Kidney glomerular epithelial cell (primary cell): ENCODE measurements around the gene SCAI.
"Not testable (repeated sequence)": the region's sequence is repeated elsewhere in the genome, so short reads cannot be mapped to it uniquely, and the experiment has no call there.

Source experiments
- DNase-seq: peaks from one replicate; lab custom pipeline; 2025; lab: John Stamatoyannopoulos, UW

The SCAI gene

DNA sequence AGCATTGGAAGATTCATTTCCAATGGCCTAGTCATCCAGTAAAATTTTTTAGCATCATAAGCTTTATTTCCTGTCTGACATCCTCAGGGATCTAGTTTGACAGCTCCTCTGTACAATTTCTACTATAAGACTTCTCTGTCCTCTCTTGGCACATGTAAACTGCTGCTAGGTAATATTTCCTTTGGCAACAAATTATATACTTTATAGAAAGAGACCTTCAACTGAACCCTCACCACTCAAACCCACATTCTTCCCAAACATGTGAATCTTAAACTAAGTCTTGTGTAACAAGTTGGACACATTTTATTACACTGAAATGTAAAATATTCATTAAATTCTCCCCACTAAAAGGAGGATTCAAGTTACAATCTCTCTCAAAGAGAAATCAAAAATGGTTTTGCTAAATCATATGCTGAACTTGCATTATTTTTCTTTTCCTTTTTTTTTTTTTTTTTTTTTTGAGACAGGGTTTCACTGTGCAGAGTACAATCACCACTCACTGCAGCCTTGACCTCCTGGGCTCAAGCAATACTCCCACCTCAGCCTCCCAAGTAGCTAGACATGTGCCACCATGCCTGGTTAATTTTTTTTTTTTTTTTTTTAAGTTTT, 36.9 kb downstream of the SCAI start:
- DNase-seq, result no peak

DNA sequence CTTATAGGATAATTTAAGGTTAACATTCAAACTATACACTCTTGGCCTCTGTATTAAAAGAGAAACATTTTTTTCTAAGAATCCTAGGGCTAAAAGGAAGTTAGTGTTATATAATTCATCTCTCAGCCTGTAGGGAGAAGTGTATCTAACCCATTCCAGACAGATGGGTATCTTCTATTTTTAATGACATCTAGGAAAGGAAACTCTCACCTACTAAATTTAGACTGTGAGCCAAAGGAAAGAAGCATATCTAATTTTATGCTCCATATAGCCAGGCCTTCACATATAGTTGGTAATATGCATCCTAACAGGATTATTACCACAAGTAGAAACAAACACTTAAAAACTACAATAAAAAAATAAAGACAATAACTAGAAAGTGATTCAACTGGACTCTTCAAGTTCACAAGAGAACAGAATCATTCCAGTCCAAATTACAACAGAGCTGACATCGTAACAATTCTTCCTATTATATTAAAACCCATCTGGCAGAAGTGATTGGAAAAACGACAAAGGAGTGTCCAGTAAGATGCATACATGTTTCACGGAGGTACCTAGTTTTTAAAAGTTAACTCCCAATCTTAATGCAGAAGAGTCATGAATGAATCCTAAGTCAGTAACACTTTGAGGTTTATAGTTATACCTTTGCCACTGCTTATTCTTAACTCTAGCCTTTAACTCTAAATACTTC, 39.4 kb downstream of the SCAI start:
- DNase-seq, result no peak

GRCh38 chr9:125103021-125103420, 40.3 kb downstream of the SCAI start:
- DNase-seq, result no peak

DNA sequence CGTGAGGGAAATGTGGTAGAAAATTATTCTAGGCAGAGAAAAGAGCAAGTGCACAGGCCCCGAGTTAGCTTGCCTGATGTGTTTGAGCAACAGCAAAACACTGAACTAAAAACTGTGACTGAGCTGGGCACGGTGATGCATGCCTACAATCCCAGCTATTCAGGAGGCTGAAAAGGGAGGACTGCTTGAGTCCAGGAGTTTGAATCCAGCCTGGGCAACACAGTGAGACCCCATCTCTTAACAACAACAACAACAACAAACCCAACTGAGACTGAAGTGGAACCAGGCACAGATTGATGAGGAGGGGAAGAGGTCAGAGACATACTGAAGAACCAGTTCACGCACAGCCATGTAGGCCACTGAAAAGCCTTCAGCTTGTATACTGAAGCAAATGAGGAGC, 42.5 kb downstream of the SCAI start:
- no peak for DNase-seq

DNA sequence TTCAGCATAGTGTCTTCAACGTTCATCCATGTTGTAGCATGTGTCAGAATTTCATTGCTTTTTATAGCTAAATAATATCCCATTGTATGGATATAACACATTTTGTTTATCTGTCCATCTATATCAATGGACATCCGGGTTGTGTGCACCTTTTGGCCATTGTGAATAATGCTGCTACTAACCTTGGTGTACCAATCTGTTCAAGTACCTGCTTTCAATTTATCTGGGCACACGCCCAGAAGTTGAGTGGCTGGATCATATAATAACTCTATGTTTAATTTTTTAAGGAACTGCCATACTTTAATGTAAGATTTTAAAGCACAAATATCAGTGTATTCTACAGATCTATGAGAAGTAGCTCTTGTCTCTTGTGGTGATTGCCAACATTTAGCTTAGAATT, 43.5 kb downstream of the SCAI start:
- no peak for DNase-seq

- no peak for DNase-seq
These were observed 47.4 kb downstream of the SCAI start for GRCh38 chr9:125095821-125096443.

DNA sequence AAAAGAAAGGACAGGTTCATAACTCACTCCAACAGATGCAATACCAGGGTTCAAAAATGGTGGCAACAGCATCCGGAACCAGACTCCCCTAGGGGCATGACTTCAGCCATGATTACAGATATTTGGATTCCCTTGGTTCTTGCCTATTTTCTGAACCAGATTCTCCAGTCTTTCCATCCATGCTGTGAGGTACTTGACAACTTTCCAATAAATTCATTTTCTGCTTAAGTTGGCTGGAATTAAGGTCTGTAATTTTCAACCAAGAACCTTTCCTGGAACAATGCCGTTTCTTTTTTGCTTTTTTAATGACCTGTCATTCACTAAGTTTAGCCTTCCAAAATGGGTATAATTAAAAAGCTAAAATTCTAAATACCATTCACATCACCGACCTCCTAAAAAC, 52.2 kb downstream of the SCAI start:
- DNase-seq, result no peak

- DNase-seq, result no peak
These were observed 54.0 kb downstream of the SCAI start for GRCh38 chr9:125089331-125089730.

GRCh38 chr9:125088752-125089151, 54.6 kb downstream of the SCAI start:
- no peak for DNase-seq

GRCh38 chr9:125085703-125086477, 57.4 kb downstream of the SCAI start:
- DNase-seq, result no peak

- DNase-seq, result not testable (repeated sequence)
These were observed 61.1 kb downstream of the SCAI start for GRCh38 chr9:125082197-125082596.

DNA sequence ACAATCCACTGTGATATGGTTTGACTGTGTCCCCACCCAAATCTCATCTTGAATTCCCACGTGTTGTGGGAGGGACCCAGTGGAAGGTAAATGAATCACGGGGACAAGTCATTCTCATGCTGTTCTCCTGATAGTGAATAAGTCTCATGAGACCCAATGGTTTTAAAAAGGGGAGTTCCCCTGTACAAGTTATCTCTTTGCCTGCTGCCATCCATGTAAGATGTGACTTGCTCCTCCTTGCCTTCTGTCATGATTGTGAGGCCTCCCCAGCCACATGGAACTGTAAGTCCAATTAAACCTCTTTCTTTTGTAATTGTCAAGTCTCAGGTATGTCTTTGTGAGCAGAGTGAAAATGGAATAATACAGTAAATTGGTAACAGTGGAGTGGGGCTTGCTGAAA, 62.5 kb downstream of the SCAI start:
- DNase-seq, result not testable (repeated sequence)

DNA sequence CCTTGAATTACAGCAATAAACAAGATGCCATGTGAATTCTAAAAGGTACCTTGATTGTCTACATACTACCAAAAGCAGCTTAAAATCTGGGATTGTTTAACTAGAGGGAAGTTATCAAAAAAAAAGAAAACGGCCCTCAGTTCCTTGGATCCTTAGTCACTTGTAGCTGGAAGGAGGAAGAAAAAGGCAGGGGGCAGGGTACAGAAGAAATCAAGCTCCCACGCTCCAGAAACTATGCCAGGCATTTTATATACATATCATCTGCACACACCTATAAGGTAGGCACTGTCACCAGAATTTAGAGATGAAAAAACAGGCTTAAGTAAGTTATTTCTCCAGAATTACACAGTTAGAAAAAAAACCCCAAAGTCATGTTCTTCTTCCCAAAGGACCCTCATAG, 63.4 kb downstream of the SCAI start:
- no peak for DNase-seq

GRCh38 chr9:125075997-125076396, 67.3 kb downstream of the SCAI start:
- no peak for DNase-seq

DNA sequence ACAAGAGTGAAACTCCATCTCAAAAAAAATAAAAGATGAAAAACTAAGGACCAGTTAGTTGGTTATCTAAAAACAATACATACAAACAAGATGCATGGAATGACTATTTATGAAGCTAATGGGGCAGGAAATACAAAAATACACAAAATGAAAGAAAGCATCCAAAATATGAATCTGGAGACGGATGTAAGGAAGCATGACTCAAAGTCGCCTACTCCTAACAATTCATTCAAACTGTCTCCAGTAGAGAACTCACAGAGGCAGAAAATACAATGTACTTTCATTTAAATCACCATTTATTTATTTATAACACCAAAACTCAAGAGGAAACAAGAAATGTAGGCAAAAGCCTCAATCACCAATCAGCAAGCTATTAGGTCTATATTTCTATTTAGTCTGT, 68.4 kb downstream of the SCAI start:
- no peak for DNase-seq

- DNase-seq, result no peak
These were observed 76.3 kb downstream of the SCAI start for GRCh38 chr9:125066839-125067619.

- peak; percentile 28 for DNase-seq
These were observed 81.9 kb downstream of the SCAI start for GRCh38 chr9:125061391-125061790.

GRCh38 chr9:125049212-125050049, 93.9 kb downstream of the SCAI start:
- DNase-seq, result no peak

DNA sequence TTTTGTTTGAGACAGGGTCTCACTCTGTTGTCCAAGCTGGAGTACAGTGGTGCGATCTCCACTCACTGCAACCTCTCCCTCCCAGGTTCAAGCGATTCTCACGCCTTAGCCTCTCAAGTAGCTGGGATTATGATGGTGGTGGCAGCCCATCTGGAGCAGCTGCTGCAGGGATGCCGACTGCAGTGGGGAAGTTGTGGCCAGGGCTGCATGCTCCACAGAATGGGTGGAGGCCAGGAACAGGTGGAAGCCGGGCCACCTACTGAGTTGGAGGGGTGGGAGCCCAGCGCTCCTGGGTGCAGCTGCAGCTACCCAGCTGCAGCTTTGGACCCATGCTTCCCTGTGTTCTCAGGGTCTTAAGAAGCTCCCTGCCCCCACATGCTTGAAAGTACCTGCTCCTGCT, 99.7 kb downstream of the SCAI start:
- no peak for DNase-seq

- DNase-seq, result no peak
These were observed 100.2 kb downstream of the SCAI start for GRCh38 chr9:125043148-125043547.

DNA sequence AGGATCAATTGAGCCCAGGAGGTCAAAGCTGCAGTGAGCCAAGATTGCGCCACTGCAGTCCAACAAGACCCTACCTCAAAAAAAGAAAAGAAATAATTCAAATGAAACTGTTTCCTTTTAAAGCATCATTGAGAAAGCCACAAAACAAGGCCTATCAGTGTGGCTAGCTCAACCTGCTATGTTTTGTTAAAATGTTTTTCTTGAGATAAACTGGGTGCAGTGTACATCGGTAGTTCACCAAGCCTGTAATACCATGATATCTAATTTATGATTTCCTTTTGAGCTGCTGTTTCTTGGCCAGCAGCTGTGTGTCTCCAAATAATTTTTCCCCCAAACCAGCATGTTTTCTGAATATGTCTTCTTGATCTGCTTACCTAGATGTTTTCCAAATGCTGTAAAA, 105.2 kb downstream of the SCAI start:
- no peak for DNase-seq
